Neural crest cell (in vitro differentiated cells): ENCODE results near the gene TPRG1. TPM values are rescaled to one million over a fixed set of nuclear protein-coding genes. Genes with fewer than 3 reads are reported as not detected.

Source experiments
- DNase-seq: peaks from one replicate; pipeline ENCODE4 v3.0.0; 2021; ENCODE audit warnings: low read depth, mixed read lengths, low spot score
- H3K27ac Mint-ChIP-seq: one replicate; pipeline ENCODE4 v1.8.0; 2021; ENCODE audit warnings: mild to moderate bottlenecking, mixed read lengths; ENCODE audit not compliant: unreplicated experiment
- H3K27me3 Mint-ChIP-seq: 2 replicates; pipeline ENCODE4 v1.8.0; 2021; ENCODE audit warnings: low read depth, mild to moderate bottlenecking, mixed read lengths
- H3K36me3 Mint-ChIP-seq: 2 replicates; pipeline ENCODE4 v1.8.0; 2021; ENCODE audit warnings: low read depth, mild to moderate bottlenecking, mixed read lengths
- H3K4me1 Mint-ChIP-seq: 2 replicates; pipeline ENCODE4 v1.8.0; 2021; ENCODE audit warnings: mixed read lengths
- H3K4me3 Mint-ChIP-seq: one replicate; pipeline ENCODE4 v1.8.0; 2021; ENCODE audit warnings: mild to moderate bottlenecking, mixed read lengths
- H3K9me3 Mint-ChIP-seq: 2 replicates; pipeline ENCODE4 v1.8.0; 2021; ENCODE audit warnings: mixed read lengths
- total RNA-seq: library from RNA; stranded (reverse); gene quantifications from 2 replicates; pipeline ENCODE4 v1.2.1, GENCODE V29; 2021
- TF ChIP-seq, protein P1 (sequence below): fragments of 200-600 bp; sonication (generic); conservative IDR thresholded peaks from 2 replicates; pipeline ENCODE4 v1.5.0; 2021; ENCODE audit warnings: antibody characterized with exemption, mild to moderate bottlenecking

Gene TPRG1
- total RNA-seq, 1 donor from 2014 or later: 0.91 TPM

DNA sequence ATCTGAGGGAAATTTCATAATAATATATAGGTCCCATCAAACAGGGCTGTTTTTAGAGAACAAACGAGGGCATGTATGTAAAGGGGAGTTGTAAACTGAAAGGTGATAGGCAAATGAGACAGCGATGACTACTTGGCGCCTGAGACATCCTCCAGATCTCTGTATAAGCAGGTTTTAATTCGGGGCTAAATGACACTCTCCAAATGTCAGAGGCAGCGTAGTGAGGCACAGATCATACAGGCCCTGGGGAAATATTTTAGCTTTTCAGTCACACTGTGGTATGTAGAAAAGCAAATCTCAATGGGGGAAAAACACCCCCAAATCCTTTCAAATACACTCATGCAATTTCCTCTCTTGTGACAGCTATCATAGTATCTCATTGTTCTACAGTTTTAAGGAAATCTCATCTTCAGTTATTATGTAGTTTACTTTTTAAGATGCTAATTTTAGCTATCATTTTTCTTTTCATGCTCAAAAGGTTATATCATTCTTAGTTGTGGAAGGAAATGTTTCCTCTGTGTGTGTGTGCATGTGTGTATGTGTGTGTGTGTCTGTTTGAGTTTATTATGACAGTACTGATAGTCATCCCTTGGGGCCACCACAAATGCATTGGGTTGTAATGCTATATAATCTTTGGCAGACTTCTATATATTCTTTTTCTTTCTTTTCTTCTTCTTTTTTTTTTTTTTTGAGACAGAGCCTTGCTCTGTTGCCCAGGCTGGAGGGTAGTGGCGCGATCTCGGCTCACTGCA is 1.1 kb downstream of the TPRG1 start:
- H3K27me3 Mint-ChIP-seq: no peaks in the 10 kb centered on the region
- H3K9me3 Mint-ChIP-seq: no peaks in the 10 kb centered on the region

DNA sequence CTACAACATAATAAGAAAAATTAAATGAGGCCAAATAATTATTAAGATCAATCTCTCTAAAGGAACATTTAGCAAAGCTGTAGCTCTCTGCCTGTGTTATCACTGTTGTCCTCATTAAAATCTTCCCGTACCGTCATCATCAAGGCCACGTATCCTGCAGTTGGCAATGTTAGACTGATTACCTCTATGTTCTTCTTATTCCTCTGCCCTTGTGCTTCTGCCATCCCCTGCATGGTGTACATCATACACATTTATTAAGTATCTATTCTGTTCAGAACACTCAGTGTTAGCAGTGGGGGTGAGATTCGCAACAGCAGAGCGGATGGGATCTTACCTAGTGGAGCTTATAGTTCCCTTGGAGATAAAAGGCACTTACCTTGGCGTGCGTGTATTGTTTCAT is 12.8 kb downstream of the TPRG1 start:
- peaks cover 12% of the 10 kb centered on the region for H3K36me3 Mint-ChIP-seq
- TF ChIP-seq, protein P1, sequence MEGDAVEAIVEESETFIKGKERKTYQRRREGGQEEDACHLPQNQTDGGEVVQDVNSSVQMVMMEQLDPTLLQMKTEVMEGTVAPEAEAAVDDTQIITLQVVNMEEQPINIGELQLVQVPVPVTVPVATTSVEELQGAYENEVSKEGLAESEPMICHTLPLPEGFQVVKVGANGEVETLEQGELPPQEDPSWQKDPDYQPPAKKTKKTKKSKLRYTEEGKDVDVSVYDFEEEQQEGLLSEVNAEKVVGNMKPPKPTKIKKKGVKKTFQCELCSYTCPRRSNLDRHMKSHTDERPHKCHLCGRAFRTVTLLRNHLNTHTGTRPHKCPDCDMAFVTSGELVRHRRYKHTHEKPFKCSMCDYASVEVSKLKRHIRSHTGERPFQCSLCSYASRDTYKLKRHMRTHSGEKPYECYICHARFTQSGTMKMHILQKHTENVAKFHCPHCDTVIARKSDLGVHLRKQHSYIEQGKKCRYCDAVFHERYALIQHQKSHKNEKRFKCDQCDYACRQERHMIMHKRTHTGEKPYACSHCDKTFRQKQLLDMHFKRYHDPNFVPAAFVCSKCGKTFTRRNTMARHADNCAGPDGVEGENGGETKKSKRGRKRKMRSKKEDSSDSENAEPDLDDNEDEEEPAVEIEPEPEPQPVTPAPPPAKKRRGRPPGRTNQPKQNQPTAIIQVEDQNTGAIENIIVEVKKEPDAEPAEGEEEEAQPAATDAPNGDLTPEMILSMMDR: no peak
- DNase-seq: no peak
- H3K27ac Mint-ChIP-seq: no peak overlapping the region
- peaks cover 12% of the 10 kb centered on the region for H3K9me3 Mint-ChIP-seq
- H3K27me3 Mint-ChIP-seq: no peaks in the 10 kb centered on the region
- no peaks in the 10 kb centered on the region for H3K4me1 Mint-ChIP-seq
- no peak overlapping the region for H3K4me3 Mint-ChIP-seq

More for the DNA sequence above, 1.1 kb downstream of the TPRG1 start:
- Mint-ChIP-seq H3K4me3 (no peak overlapping the region), H3K4me1 (peaks cover 5% of the 10 kb centered on the region), H3K36me3 (no peaks in the 10 kb centered on the region), H3K27ac (no peak overlapping the region)
- no peak for DNase-seq
- TF ChIP-seq, protein P1: no peak

DNA sequence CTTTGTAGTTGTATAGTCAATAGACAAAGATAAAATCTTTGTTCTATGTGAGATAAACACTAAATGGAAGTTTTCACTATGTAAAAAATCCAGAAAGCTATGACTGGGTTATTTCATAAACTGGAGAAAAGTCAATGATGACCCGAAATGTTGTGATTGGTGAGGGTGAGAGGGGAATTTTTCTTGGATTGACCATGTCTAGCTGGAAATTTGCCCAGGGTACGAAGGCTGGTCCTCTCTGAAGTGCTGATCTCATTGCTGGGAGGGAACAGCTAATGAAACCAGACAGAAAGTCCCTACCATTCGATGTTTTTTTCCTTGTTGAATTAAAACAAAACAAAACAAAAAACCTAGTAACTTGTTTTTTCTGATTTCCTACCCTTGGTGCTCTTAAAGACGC is 14.3 kb downstream of the TPRG1 start:
- Mint-ChIP-seq H3K9me3 (peaks cover 12% of the 10 kb centered on the region), H3K36me3 (peaks cover 9% of the 10 kb centered on the region), H3K4me1 (no peaks in the 10 kb centered on the region), H3K27me3 (no peaks in the 10 kb centered on the region), H3K4me3 (no peak overlapping the region), H3K27ac (no peak overlapping the region)
- DNase-seq: no peak
- TF ChIP-seq, protein P1: no peak

DNA sequence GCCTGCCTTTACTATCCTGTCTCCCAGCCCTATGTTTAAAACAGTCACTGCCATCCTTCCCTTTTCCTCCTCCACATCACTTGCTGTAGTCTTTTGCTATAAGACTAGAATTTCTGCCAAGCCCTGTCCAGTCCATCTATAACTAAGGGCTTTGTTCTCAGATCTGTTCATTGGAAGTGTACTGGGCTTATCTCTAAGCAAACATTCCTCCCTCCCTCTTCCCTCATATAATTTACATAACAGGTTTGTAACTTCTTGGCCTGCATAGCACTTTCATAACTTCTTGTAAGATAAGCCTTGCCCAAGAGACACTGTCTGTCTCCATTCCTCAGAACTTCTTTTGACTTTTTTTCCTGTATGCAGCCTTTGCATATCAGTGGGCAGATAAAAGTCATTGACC is 16.7 kb downstream of the TPRG1 start:
- TF ChIP-seq, protein P1: no peak
- peaks cover 17% of the 10 kb centered on the region for H3K9me3 Mint-ChIP-seq
- H3K4me3 Mint-ChIP-seq: no peak overlapping the region
- no peaks in the 10 kb centered on the region for H3K4me1 Mint-ChIP-seq
- DNase-seq: no peak
- H3K27ac Mint-ChIP-seq: no peak overlapping the region
- H3K36me3 Mint-ChIP-seq: peaks cover 3% of the 10 kb centered on the region
- H3K27me3 Mint-ChIP-seq: no peaks in the 10 kb centered on the region

DNA sequence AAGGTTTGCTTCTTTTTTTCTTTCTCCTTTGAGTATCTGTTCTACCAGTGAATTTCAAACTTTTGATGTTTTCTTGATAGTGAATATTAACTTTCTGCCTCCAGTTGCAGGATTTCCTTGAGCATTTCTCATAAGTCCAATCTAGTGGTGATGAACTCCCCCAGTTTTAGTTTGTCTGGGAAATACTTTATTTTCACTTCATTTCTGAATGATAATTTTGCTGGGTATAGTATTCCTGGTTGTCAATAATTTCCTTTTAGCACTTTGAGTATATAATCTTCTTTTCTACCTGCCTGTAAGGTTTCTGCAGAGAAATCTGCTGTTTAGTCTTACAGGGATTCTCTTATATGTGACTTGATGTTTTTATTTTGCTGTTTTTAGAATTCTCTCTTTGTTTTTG is 21.0 kb downstream of the TPRG1 start:
- H3K4me1 Mint-ChIP-seq: no peaks in the 10 kb centered on the region
- H3K4me3 Mint-ChIP-seq: no peak overlapping the region
- TF ChIP-seq, protein P1: no peak
- peaks cover 6% of the 10 kb centered on the region for H3K36me3 Mint-ChIP-seq
- peaks cover 2% of the 10 kb centered on the region for H3K27me3 Mint-ChIP-seq
- no peak overlapping the region for H3K27ac Mint-ChIP-seq
- DNase-seq: no peak
- H3K9me3 Mint-ChIP-seq: peaks cover 30% of the 10 kb centered on the region
